GM19099 (cell line): ENCODE data around the gene FAM210B.

Experiments used
- POLR2A ChIP-seq: IDR thresholded peaks from 3 replicates; pipeline ENCODE4 v1.6.1; 2011; ENCODE audit warnings: low read depth; ENCODE audit not compliant: insufficient read length; ENCODE audit errors: extremely low read depth

The FAM210B gene

GRCh38 chr20:56359212-56360132 is 698 bp downstream of the FAM210B start:
- TF ChIP-seq POLR2A: no peak

GRCh38 chr20:56360133-56360907 is 1.5 kb downstream of the FAM210B start:
- no peak for TF ChIP-seq POLR2A

GRCh38 chr20:56360908-56361205 is 2.1 kb downstream of the FAM210B start:
- TF ChIP-seq POLR2A: no peak

GRCh38 chr20:56361900-56362299 is 3.1 kb downstream of the FAM210B start:
- no peak for TF ChIP-seq POLR2A

- no peak for TF ChIP-seq POLR2A
These were observed 4.1 kb downstream of the FAM210B start for GRCh38 chr20:56362833-56363413.

- TF ChIP-seq POLR2A: no peak
These were observed 4.7 kb downstream of the FAM210B start for GRCh38 chr20:56363491-56363890.

- no peak for TF ChIP-seq POLR2A
These were observed 9.8 kb downstream of the FAM210B start for GRCh38 chr20:56368351-56369134.

GRCh38 chr20:56369179-56369578 is 10.4 kb downstream of the FAM210B start:
- TF ChIP-seq POLR2A: no peak

- TF ChIP-seq POLR2A: no peak
These were observed 13.2 kb downstream of the FAM210B start for GRCh38 chr20:56371977-56372376.

GRCh38 chr20:56372850-56373249 is 14.1 kb downstream of the FAM210B start:
- no peak for TF ChIP-seq POLR2A

GRCh38 chr20:56373942-56374341 is 15.2 kb downstream of the FAM210B start:
- no peak for TF ChIP-seq POLR2A

- no peak for TF ChIP-seq POLR2A
These were observed 17.6 kb downstream of the FAM210B start for GRCh38 chr20:56376331-56376730.

GRCh38 chr20:56378386-56378785 is 19.6 kb downstream of the FAM210B start:
- no peak for TF ChIP-seq POLR2A

GRCh38 chr20:56380375-56380774 is 21.6 kb downstream of the FAM210B start:
- no peak for TF ChIP-seq POLR2A

GRCh38 chr20:56381501-56381900 is 22.7 kb downstream of the FAM210B start:
- TF ChIP-seq POLR2A: no peak
